GM10847 (cell line): Measurements from ENCODE around the gene PLXNA2.

Experiments
- POLR2A ChIP-seq: IDR thresholded peaks from 2 replicates; pipeline ENCODE4 v1.6.1; 2011; ENCODE audit not compliant: insufficient read length; ENCODE audit errors: extremely low read depth

The PLXNA2 gene

DNA sequence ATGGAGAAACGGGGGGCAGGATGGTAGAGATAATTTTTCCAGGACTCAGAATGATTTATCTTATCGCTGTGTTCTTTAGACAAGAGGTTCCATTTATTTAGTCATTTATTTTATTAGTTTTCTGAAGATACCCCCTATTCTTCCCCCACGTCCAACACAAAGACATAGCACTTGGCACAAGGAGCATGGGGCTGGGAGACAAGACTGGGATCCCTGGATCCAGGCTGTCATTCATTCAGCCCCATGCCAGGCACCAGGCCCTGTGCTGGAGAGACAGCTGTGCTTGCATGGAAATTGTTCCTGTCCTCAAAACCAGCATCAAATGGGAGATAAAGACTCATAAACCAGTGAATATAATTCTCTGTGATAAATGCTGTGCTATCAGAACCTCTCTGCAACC, 27.1 kb upstream of the PLXNA2 start:
- TF ChIP-seq POLR2A, result no peak

DNA sequence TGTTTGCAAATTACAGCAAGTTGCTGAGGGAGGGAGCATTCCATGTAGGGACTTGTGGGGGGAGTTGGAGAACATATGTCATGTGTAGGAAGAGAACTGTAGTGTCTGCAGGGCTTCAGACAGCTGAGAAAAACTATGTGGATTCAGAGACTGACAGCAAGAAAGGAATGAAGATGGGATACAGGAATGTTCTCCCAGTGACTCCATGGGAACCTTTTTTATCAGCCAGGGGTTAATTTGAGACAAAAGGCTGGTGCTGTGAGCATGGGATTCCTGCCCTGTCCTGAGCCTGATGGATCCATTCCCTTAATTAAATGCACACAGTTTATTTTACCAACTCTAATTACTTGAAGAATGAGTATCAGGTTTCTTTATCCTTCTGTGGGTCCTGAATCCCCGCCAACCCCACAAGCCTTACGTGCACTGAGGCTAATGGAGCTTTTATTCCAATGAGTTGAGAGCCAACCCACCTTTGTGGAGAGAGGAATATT, 26.5 kb upstream of the PLXNA2 start:
- no peak for TF ChIP-seq POLR2A

DNA sequence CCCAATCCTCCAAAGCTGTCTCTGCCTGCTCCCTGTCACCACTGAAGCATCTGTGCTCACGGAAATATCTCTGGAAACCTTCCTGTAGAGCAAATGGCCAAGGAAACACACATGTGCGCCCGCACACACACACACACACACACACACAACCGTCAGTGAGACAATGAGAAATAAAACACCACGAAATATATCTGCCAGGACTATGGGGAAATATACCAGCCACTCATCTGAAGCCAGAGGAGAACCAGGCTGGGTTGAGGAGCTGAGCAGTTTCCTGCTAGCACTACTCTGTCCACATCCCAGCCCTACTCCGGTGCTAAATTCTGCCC, 25.1 kb upstream of the PLXNA2 start:
- TF ChIP-seq POLR2A, result no peak

DNA sequence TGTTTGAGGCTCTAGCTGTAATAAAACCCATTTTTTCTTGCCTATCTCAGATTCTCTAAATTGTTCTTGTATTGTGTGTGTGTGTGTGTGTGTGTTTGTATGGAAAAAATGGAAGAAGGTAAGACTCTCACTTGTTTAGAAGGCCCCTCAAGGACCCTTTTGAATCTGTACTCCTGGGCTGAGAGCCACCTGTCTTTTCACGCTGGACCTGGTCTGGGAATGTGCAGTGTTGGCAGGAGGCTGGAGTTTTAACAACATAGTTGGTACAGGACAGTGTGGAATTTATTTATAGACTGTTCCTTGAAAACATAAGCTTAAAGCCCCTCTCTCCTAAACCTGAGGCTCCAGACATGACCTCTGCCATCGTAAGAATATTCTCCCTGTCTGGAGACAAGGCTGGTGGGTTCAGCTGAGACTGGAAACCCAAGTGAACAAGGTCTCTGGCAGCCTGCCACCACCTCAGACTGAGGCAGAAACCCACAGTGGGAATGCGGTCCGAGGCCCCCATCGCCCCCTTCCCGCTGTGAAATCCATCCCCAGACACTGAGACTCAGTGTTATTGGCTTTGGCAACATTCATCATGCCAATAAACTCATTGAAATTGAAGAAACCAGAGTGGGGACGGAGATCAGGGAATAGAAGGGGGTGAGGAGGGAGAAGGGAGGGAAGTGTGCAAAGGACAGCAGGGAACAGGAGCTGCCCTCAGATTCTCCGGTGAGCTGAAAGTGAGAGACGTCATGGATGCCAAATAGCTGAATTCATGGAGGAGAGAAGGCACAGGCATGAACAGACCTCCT, 24.6 kb upstream of the PLXNA2 start:
- TF ChIP-seq POLR2A, result no peak

DNA sequence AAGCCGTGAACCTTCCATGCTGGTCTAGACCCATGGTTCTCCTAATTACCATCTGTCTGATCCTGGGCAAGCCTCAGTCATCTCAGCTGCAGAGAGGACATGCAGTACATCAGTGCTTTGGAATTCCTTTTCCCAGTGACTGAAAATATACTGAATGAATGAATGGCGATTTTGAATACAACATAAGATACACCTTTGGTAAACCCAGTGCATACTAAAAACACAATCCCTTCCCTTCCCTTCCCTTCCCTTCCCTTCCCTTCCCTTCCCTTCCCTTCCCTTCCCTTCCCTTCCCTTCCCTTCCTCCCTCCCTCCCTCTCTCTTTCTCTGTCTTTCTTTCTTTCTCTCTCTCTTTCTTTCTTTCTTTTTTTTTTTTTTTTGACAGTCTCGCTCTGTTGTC, 21.3 kb upstream of the PLXNA2 start:
- TF ChIP-seq POLR2A, result no peak

DNA sequence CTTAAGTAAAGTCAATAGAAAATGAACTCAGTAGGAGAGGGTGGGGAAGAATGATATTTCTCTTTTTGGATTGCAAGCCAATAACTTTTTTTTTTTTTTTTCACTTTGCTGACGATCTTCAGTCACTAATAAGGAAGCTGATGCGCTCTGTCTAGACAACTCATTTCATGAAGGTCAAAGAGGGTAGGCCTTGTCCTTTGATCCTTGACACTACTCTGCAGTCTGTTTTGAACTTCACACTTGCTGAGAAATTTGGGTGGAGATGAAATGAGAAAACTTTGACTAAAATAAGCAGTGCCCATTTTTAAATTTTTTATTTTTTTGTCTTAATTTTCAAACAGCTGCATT, 20.9 kb upstream of the PLXNA2 start:
- no peak for TF ChIP-seq POLR2A

DNA sequence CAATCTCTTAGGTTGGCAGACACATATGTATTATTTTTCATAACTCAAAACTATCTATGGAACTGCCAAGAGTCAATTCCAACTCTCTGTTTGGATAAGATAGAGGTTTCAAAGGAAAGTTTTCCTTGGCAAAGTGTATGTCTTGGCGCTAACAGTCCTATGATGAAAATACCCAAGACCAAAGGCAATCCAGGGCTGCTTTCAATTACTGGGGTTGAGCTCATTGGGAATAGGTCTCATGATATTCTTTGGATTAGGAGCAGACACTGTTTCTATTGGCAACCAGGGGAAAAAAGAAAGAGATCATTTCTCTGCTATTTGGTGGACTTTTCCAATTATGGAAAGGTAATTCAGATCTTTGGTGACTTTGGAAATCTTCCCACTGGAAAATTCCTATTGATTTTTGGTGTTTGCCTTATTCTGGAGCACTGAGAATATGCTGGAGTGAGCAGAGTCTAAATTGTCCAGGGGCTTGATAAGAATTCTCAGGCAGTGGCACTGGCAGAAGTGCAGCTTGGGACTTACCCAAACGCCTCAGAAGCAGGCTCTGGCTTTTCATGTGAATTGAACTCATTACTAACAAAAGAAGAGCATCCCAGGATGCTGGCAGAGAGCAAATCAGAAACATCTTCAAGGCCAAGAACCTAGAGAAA, 20.4 kb upstream of the PLXNA2 start:
- no peak for TF ChIP-seq POLR2A

DNA sequence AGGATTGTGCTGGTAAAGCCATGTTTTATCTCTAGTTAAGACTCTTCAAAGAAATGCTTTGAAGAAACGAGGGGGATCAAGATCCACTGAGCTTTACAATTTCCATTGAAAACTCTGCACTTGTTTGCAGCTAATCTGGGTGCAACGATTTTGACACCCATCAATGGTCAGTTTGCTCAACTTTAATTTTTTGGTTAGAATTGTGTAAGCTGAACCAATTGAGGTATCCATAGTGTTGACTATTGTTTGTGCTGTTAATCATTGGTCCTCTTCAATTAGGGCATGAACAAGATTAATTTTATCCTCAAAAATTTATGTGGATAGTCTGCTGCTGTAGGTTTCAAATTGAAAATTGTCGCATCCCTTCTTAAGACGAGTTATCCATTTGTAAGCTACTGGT, 17.7 kb upstream of the PLXNA2 start:
- TF ChIP-seq POLR2A, result no peak

DNA sequence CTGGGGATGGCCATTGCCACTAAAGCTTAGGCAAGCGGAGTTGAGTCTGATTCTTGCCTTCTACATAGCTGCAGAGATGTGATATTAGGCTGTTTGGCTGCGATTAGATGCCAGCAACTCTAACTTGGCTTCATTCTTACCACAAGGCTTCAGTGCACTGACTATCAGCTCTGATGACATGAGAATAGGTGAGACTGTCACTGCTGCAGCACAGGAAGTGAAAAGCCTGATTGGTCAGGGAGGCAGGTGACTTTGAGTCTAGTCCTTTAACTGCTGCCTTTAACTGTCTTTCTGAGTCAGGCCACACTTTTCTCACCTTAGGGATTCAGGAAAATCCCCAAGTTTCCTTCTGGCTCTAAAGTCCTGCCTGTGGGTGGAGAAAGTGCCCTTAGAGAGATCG, 14.1 kb upstream of the PLXNA2 start:
- TF ChIP-seq POLR2A, result no peak

DNA sequence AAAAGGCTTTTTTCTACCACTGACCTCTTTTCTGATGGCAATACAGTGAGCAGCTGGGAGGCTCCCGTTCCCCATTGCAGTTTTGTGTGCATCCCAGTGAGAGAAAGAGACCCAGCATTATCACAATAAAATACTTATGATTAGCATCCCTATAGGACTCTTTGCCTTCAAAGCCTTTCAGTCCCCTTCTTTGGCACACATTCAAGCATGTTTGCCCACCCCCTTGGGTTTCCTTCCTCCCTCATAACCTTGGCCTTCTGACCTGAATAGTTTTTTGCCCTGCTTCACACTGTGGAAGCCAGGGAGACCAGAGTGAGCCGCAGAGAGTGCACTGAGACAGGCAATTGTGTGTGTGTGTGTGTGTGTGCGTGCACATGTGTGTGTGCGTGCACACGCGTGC, 13.2 kb upstream of the PLXNA2 start:
- TF ChIP-seq POLR2A, result no peak

DNA sequence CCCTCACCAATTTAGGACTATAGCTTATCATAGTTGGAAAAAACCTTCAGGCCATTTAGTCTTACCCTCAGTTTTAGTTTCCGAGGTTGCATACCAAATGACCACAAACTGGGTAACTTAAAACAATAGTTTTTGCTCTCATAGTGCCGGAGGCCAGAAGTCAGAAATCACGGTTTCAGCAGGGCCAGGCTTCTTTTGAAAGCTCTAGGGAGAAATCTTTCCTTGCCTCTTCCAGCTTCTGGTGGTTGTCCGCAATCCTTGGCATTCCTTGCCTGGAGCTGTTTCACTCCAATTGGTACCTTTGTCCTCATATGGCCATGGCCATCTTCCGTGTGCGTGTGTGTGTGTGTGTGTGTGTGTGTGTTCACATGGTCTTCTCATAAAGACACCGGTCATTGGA, 12.4 kb upstream of the PLXNA2 start:
- no peak for TF ChIP-seq POLR2A

DNA sequence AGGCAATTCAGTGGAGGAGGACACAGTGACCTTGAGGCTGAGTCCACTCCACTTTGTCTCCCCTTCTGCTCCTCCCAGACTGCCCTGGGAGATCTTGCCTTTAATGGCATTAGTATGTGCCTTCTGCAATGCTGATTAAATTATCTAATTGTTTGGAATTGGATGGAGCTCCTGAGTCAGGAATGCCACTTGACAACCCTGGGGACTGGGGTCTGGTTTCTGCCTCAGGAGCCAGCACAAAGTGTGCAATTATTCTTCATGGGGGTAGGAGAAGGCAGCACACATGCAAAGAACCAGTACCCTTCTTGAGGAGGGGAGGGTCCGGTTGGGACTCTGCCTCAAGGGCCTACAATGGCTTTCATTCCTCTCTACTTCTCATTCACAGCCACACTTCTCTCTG, 11.9 kb upstream of the PLXNA2 start:
- no peak for TF ChIP-seq POLR2A

DNA sequence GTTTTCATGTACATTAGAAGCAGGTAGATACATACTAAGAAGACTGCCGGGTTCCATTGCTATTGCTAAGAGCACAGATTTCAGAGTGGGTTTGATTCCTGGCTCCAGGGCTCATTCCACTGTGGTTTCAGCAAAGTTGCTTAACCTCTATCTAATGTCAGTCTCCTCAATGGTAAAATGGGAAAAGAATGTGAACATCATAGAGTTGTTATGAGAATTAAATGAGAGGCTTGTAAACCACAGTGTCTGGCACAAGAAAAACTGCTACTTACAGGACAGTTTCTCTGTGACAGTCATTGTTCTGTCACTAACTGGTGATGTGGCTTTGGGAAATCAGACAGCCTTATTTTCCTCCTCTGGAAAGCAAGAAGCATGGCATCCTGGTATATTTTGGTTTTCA, 10.7 kb upstream of the PLXNA2 start:
- TF ChIP-seq POLR2A, result no peak

DNA sequence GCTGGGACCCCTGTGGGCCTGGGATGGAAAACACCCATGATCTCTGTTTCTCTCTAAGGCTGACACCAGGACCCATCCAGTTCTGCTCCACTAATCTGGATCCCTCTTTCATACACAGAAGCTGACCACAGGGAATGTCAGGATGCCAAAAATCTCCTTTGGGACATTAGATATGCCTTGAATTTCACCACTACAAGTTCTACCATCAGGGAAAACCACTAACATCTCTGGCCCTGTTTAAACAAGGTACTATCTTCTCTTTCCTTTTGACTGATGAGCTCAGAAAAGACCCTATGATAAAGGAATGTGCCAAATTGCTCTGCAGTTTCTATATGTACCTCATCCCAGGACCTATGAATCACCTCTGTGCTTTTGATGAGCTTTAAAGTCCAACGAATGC, 10.2 kb upstream of the PLXNA2 start:
- no peak for TF ChIP-seq POLR2A

DNA sequence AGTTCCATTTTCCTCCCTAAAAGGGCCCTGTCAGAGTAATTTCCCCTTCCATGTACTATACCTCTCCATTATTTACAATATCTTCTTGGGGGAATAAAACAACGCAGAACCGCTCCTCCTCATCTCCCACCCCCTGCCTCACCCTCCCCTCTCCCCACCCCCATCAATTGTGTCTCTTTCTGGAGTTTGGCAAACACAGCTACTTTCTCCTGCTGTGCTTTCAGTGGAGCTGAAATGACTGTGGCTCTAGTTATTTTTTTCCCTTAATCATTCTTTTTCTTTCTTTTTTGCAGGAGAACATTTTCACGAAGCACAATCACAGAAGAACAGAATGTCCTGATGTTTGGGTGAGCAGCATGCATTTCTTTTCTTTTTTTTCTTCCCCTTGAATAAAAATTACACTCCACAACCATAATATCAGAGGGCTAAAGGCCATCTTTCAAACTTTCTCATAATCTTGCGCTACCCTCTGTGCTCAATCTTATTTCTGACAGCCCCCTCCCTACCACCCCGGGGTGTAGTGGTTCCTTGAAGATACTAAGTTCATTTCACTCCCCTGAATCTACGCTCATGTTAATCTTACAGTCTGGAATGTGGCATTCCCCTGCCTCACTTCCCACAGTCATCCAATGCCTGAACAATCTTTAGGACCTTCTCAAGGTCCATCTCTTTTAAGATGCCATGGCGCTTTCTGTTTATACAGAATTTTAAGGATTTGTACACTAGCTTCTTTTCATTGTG, 8.8 kb upstream of the PLXNA2 start:
- no peak for TF ChIP-seq POLR2A
